ENCODE data around the gene GPRIN3.
A peak's percentile ranks its signal among the peaks of the same experiment; 100 is the strongest.
"Not testable (repeated sequence)": the region's sequence is repeated elsewhere in the genome, so short reads cannot be mapped to it uniquely, and the experiment has no call there.

The GPRIN3 gene

DNA sequence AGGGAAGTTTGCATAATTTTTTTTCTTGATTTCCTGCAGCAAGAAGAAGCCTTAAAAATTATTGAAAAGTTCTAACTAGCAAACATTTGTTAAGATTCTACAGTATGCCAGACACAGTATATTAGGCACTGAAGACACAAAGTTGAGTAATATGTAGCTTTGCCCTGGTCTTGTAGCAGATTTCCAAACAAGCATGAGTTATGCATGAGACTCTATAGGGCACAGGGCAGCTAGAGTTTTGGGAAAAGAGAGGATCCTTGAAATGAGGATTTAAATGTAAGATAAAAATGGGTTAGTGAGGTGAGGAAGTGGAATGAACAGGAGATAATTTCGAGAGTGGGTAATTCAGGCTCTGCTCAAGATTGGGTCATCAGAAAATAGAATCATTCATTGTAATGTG lies 8.6 kb upstream of the GPRIN3 start:
- Histone ChIP-seq H2AFZ (ENCODE audit: low read depth, low read length) (no peak overlapping the region), H4K20me1 (ENCODE audit: insufficient read depth, low read length) (no peaks in the 10 kb centered on the region), H3K4me3 (ENCODE audit: low read length) (no peak overlapping the region), H3K4me2 (ENCODE audit: low read length) (peak overlapping the region; percentile 84; the same call in 1 of the 2 replicates), H3K27ac (ENCODE audit: low read length) (peak overlapping the region; percentile 20; the same call in 1 of the 2 replicates), H3K36me3 (replicated peaks; ENCODE audit: low read depth, low read length) (no peaks in the 10 kb centered on the region), H3K9ac (ENCODE audit: low read length) (no peak overlapping the region), H3K79me2 (ENCODE audit: low read length) (no peaks in the 10 kb centered on the region), H3K27me3 (ENCODE audit: low read depth, low read length) (no peaks in the 10 kb centered on the region), H3K9me3 (ENCODE audit: insufficient read depth, low read length) (no peaks in the 10 kb centered on the region), H3K4me1 (ENCODE audit: low read length) (peaks cover 34% of the 10 kb centered on the region)
- TF ChIP-seq EZH2phosphoT487 (IDR thresholded peaks at IDR 0.05; ENCODE audit: low read depth) (no peak), CTCF (IDR thresholded peaks at IDR 0.05; ENCODE audit: low read depth, low read length) (no peak)

DNA sequence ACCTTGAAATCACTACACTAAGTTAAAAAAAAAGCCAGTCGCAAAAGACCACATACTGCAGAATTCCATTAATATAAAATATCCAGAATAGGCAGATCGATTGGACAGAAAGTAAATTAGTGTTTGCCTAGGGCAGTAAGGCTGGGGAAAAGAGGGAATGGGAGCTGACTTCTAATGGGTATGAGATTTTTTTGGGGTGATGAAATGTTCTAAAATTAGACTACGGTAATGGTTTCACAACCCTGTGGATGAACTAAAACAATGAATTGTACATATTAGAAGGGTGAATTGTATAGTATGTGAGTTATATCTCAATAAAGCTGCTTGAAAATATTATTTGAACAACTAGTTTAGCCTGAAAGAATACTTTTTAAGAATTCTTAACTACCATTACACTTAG lies 6.7 kb upstream of the GPRIN3 start:
- Histone ChIP-seq H3K27ac (ENCODE audit: low read length) (no peak overlapping the region), H4K20me1 (ENCODE audit: insufficient read depth, low read length) (no peaks in the 10 kb centered on the region), H3K36me3 (replicated peaks; ENCODE audit: low read depth, low read length) (no peaks in the 10 kb centered on the region), H2AFZ (ENCODE audit: low read depth, low read length) (no peak overlapping the region), H3K4me3 (ENCODE audit: low read length) (no peak overlapping the region), H3K9me3 (ENCODE audit: insufficient read depth, low read length) (no peaks in the 10 kb centered on the region), H3K79me2 (ENCODE audit: low read length) (no peaks in the 10 kb centered on the region), H3K27me3 (ENCODE audit: low read depth, low read length) (0 out of 2 replicates have a peak, but pooled peaks cover 7% of the 10 kb centered on the region), H3K9ac (ENCODE audit: low read length) (no peak overlapping the region), H3K4me2 (ENCODE audit: low read length) (no peak overlapping the region), H3K4me1 (ENCODE audit: low read length) (peaks cover 34% of the 10 kb centered on the region)
- TF ChIP-seq CTCF (IDR thresholded peaks at IDR 0.05; ENCODE audit: low read depth, low read length) (no peak), EZH2phosphoT487 (IDR thresholded peaks at IDR 0.05; ENCODE audit: low read depth) (no peak)

DNA sequence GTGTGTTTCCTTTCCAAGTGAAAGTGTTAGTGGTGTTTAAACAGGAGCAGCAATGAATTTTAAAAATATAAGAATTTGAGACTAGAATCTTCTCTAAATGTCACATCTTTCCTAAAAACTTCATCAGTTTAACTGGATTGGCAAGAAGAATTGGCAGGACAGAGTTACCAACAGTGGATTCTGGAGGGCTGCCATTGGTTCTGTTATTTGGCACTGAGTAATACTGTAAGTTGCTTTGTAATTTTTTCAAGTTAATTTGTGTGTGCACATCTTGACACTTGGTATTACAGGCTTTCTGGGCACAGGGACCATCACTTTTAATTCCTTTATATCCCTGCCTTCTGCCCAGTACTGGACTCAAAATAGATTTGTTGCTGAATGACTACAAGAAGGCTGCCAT lies 4.5 kb upstream of the GPRIN3 start:
- no peaks in the 10 kb centered on the region for H3K9me3 ChIP-seq (ENCODE audit: insufficient read depth, low read length)
- H3K9ac ChIP-seq (ENCODE audit: low read length), result no peak overlapping the region
- H3K27ac ChIP-seq (ENCODE audit: low read length), result no peak overlapping the region
- H3K4me3 ChIP-seq (ENCODE audit: low read length), result no peak overlapping the region
- H3K4me1 ChIP-seq (ENCODE audit: low read length), result peaks cover 18% of the 10 kb centered on the region
- H4K20me1 ChIP-seq (ENCODE audit: insufficient read depth, low read length), result no peaks in the 10 kb centered on the region
- peaks cover 15% of the 10 kb centered on the region for H3K27me3 ChIP-seq (ENCODE audit: low read depth, low read length)
- H3K36me3 ChIP-seq (replicated peaks; ENCODE audit: low read depth, low read length), result no peaks in the 10 kb centered on the region
- no peak overlapping the region for H2AFZ ChIP-seq (ENCODE audit: low read depth, low read length)
- H3K79me2 ChIP-seq (ENCODE audit: low read length), result no peaks in the 10 kb centered on the region
- no peak overlapping the region for H3K4me2 ChIP-seq (ENCODE audit: low read length)
- TF ChIP-seq CTCF (IDR thresholded peaks at IDR 0.05; ENCODE audit: low read depth, low read length), result no peak
- TF ChIP-seq EZH2phosphoT487 (IDR thresholded peaks at IDR 0.05; ENCODE audit: low read depth), result no peak

DNA sequence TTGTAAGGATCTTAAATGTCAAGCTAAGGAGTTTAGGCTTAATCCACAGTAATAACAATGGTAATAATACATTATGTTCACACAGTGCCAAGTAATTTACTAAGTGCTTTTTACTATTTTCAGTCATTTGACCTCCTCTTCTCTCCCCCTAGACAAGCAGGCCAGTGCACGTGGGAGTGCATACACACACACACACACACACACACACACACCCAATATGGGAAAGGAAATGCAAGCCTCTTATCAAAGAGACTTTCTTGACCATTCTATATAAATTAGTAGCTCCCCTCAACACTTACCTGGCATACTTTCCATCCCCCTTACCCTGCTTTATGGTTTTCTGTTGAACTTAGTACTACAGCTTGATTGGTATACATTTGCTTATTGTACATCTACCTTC lies 3.8 kb upstream of the GPRIN3 start:
- Histone ChIP-seq H3K4me1 (ENCODE audit: low read length) (peaks cover 18% of the 10 kb centered on the region), H3K27me3 (ENCODE audit: low read depth, low read length) (peaks cover 19% of the 10 kb centered on the region), H2AFZ (ENCODE audit: low read depth, low read length) (no peak overlapping the region), H3K79me2 (ENCODE audit: low read length) (no peaks in the 10 kb centered on the region), H3K4me3 (ENCODE audit: low read length) (no peak overlapping the region), H3K27ac (ENCODE audit: low read length) (no peak overlapping the region), H4K20me1 (ENCODE audit: insufficient read depth, low read length) (no peaks in the 10 kb centered on the region), H3K9me3 (ENCODE audit: insufficient read depth, low read length) (no peaks in the 10 kb centered on the region), H3K4me2 (ENCODE audit: low read length) (no peak overlapping the region), H3K9ac (ENCODE audit: low read length) (no peak overlapping the region), H3K36me3 (replicated peaks; ENCODE audit: low read depth, low read length) (no peaks in the 10 kb centered on the region)
- TF ChIP-seq CTCF (IDR thresholded peaks at IDR 0.05; ENCODE audit: low read depth, low read length) (no peak), EZH2phosphoT487 (IDR thresholded peaks at IDR 0.05; ENCODE audit: low read depth) (no peak)

DNA sequence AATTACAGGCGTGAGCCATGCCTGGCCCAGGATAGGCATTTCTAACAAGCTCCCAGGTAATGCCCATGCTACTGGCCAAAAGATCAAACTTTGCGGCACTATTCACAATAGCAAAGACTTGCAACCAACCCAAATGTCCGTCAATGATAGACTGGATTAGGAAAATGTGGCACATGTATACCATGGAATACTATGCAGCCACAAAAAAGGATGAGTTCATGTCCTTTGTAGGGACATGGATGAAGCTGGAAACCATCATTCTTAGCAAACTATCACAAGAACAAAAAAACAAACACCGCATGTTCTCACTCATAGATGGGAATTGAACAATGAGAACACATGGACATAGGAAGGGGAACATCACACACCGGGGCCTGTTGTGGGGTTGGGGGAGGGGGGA lies 1.6 kb upstream of the GPRIN3 start:
- not testable (repeated sequence) for H3K9me3 ChIP-seq (ENCODE audit: insufficient read depth, low read length); H3K27ac ChIP-seq (ENCODE audit: low read length); H3K79me2 ChIP-seq (ENCODE audit: low read length); H4K20me1 ChIP-seq (ENCODE audit: insufficient read depth, low read length); H3K9ac ChIP-seq (ENCODE audit: low read length); H3K4me3 ChIP-seq (ENCODE audit: low read length); H2AFZ ChIP-seq (ENCODE audit: low read depth, low read length); H3K36me3 ChIP-seq (replicated peaks; ENCODE audit: low read depth, low read length); H3K4me2 ChIP-seq (ENCODE audit: low read length)
- Histone ChIP-seq H3K4me1 (ENCODE audit: low read length) (peaks cover 28% of the 10 kb centered on the region), H3K27me3 (ENCODE audit: low read depth, low read length) (peaks cover 31% of the 10 kb centered on the region)

All from OCI-LY3 (cell line).